GM18520 (cell line): ENCODE measurements around the gene RNF150.

Source experiments
- ATAC-seq: cut with Tn5 transposase; IDR thresholded peaks from one replicate; pipeline ENCODE4 v1.9.1; 2021; ENCODE audit not compliant: unreplicated experiment

RNF150 gene

DNA sequence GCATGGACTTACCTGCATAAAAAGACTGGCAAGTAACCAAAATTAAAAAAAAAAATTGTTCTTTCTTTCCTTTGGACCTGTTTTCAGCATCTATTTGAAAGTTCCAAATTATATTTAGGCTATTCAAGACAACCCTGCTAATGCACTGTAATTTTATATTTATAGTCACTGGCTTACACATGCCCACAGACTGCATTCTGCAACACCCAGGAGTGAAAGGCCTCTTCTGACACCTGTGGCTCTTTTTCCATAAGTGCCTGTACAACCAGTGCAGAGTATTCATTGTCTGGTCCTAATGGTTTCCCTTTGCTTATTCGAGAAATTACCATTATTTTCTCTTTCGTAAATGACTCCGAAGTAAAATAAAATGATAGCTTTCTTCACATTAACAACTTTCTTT lies 143.3 kb downstream of the RNF150 start:
- no peak for ATAC-seq

DNA sequence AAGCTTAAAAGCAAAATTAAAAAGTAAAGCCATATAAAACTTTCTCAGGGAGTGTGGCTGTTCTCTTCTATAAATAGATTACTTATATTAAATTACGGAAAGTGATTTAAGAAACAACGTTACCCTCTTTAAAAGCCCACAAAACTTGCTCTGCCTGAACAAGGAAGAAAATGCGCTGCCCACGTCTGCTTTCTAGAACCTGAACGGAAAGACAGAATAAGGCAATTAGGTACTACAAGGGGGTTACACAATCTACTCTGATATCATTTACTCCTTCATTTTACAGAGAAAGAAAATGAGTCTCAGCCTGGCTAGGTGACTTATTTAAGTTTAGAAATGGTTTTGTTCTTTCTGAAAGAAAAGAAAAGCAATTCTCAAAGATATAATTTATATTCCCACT lies 147.2 kb downstream of the RNF150 start:
- no peak for ATAC-seq

GRCh38 chr4:140982613-140983340 lies 150.5 kb downstream of the RNF150 start:
- no peak for ATAC-seq

GRCh38 chr4:140980426-140981200 lies 152.7 kb downstream of the RNF150 start:
- no peak for ATAC-seq

GRCh38 chr4:140976768-140977167 lies 156.5 kb downstream of the RNF150 start:
- no peak for ATAC-seq

DNA sequence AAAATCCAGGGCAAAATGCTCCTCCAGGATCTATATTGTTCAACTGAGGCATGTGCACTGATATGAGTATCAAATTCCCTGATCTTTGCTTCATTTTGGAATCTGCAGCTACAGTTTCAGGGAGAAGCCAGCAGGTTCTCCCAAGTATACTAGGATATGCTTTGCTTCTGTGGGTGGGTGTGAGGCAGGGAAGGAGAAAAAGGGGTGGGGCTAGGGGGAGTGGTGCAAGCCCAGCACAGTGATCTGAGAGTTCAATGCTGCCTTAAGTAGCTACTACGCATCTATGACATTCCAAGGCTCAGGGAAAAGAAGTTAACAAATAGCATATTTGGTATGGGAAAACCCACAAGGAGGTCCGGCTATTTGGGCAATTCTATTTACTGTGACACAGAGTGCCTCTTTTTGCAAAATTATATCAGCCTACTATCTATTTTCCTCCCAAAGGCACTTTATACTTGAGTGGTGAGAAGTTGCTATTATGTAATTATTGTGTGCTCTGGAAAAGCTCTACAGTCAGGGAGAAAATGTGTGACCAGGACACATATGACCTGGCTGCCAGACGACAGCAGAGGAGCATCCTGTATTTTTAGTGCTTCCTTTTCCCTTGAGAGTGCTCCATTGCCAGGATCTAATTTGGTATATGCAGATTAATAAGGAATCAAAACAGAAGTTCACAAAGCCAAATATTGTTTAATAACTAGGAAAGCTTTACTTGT lies 162.0 kb downstream of the RNF150 start:
- no peak for ATAC-seq

DNA sequence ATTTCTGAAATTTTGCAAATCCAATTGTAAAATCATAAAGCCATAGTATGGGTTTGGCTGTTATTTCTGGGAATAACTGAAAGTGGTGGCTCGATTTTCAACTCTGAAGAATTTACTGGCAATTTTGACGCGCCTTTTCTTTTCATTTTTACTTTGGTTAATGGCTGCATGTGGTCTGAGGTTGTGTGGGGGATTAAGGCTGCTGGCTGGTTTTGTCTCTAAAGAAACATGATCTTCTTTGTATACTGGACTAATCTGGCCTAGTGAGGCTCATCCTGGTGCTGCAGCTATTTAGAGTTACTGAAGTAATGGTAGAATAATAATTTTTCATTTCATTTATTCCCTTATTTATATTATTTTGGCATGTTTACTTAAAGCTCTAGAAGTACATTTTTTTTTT lies 164.0 kb downstream of the RNF150 start:
- no peak for ATAC-seq

DNA sequence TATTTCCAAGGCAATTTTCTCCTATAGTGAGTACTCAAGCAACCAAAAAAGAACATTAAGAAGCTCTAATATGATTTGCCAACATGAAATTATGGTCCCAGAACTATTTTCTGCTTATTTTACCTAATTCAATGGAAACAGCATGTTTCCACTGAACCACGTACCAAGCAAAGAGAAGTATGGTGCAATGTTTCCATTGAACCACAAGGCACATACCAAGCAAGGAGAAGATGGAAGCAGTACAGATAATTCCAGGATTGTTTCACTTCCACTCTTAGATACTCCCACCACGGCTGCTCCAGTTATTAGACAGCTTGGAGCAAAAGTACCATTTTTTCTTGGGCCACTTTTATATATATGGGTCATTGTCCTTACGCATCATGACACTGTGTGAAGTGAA lies 164.9 kb downstream of the RNF150 start:
- ATAC-seq = no peak

GRCh38 chr4:140963883-140964282 lies 169.4 kb downstream of the RNF150 start:
- no peak for ATAC-seq

GRCh38 chr4:140955641-140956040 lies 177.6 kb downstream of the RNF150 start:
- ATAC-seq = no peak

DNA sequence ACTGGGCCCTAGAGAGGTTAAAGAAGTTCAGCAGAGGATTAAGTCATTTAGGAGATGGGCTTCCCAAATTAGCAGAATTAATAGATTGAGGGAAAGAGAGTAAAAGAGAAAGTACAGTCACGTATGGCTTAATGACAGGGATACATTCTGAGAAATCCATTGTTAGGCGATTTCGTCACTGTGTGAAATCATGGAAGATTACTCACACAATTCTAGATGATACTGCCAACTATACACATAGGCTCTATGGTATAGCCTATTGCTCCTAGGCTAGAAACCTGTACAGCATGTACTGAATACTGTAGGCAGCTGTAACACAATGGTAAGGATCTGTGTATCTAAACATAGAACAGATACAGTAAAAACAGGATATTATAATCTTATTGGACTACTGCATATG lies 180.6 kb downstream of the RNF150 start:
- ATAC-seq = no peak

- ATAC-seq = no peak
These were observed 185.8 kb downstream of the RNF150 start for GRCh38 chr4:140947506-140947905.

DNA sequence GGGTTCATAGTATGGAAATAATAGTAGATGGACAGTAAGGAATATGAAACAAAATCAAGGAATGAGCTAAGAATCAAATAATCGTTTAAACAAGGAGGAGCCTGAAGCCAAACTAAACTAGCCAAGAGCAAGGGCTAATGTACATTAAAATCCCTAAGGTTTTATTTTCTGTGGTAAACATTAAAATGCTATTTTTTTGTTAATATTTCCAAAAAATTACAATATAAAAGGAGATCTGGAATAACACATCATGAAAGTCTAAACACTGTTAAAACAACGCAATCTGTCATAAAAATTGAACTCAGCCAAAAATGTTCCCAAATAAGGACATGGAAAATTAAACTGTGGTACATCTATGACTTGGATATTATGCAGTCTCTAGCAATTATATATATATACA lies 188.2 kb downstream of the RNF150 start:
- no peak for ATAC-seq

DNA sequence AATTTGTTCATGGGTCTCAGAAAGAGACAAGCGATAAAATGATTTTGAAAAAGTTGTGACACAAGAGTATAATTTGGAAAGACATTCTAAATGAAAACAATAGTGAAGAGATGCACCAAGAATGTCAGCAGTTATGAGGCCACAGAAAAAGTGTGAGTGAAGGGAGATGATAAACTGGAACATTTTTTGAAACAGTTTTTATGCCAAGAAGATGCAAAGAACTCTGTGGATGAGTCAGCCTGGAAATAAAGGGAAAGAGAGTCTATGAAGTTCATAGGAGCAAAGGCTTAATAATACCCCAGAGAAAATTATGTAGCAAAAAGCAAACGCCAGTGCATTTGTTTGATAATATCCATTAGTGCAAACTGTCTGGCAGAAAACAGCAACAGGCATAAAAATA lies 188.7 kb downstream of the RNF150 start:
- ATAC-seq = no peak

DNA sequence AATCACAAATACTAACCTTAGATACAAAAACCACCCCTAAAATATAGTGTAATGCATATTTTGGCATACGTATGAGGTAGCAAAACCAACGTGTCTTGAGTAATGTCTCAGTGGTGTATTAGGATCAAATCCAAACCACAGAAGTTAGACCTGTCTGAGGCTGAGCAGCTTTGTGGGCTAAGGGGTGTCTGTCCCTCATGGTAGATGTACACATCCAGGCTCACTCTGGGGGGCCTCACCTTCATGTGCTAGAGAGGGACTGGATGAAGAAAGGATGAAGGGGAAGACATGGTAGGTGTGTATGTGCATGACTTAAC lies 189.1 kb downstream of the RNF150 start:
- no peak for ATAC-seq

- ATAC-seq = no peak
These were observed 189.6 kb downstream of the RNF150 start for GRCh38 chr4:140943486-140944198.

GRCh38 chr4:140940589-140940988 lies 192.7 kb downstream of the RNF150 start:
- no peak for ATAC-seq

GRCh38 chr4:140937866-140938265 lies 195.4 kb downstream of the RNF150 start:
- ATAC-seq = no peak

DNA sequence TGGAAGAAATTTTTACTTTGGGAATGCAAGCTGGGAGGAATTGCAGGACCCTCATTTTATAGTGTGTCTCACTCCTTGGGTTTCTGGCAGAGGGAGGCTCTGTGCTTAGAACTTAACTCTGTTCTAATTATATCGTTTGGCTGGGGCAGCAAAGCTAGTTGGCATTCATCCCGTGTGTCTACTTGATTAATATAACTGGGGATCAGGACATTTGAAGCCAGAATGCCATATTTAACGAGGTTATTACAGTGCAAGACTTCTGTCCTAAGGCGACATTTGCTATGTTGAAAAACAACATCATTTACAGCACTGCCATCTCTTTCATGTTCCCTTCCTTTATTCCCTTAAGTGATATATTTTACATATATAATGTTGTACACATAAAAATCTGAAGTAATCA lies 198.0 kb downstream of the RNF150 start:
- ATAC-seq = no peak

DNA sequence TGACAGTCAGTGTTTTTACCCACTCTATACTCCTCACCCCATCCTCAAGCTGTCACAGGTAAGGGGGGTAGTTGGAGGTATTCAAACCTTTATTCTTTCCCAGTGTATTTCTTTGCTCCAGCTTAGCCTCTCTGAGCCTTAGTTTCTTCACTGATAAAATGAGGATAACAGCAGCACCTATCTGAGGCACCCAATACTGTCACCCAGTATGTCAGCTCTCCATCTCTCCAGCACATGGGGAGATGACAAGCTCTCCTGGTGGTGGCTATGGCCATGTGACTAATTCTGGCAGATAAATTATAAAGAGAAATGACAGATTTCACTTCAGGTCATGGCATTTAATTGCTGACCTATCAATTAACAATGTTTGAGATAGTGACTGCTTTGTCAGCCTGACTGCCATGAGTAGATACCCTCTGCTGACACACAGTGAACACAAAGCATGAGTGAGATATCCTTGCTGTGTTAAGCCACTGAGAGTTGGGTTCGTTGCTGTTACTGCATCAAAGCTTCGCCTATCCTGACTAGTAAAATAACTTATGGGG lies 200.7 kb downstream of the RNF150 start:
- no peak for ATAC-seq

GRCh38 chr4:140931911-140932310 lies 201.4 kb downstream of the RNF150 start:
- no peak for ATAC-seq
